IMR-90 (cell line): ENCODE results near the gene AKAP13.

Experiments used
- BHLHE40 ChIP-seq: fragments of 150-350 bp; IDR thresholded peaks from 2 replicates; pipeline ENCODE4 v1.6.1; 2016; ENCODE audit warnings: mild to moderate bottlenecking, low read depth, low read length
- CEBPB ChIP-seq: IDR thresholded peaks from 2 replicates; pipeline ENCODE4 v1.6.1; 2012; ENCODE audit warnings: low read depth, low read length, improper control_type of control experiment
- CHD1 ChIP-seq: IDR thresholded peaks from 2 replicates; pipeline ENCODE4 v1.6.1; 2012; ENCODE audit warnings: low read depth, low read length, improper control_type of control experiment
- CTCF ChIP-seq: conservative IDR thresholded peaks from 2 replicates; pipeline ENCODE4 v1.5.1; 2012; ENCODE audit warnings: mild to moderate bottlenecking, low read depth, low read length, improper control_type of control experiment
- ELK1 ChIP-seq: fragments of 150-350 bp; IDR thresholded peaks from 2 replicates; pipeline ENCODE4 v1.6.1; 2016; ENCODE audit warnings: low read depth, mild to moderate bottlenecking, low read length, moderate library complexity, borderline replicate concordance
- FOS ChIP-seq: fragments of 150-350 bp; IDR thresholded peaks from 2 replicates; pipeline ENCODE4 v1.6.1; 2016; ENCODE audit warnings: low read depth, low read length
- MAFK ChIP-seq: IDR thresholded peaks from 2 replicates; pipeline ENCODE4 v1.6.1; 2012; ENCODE audit warnings: low read depth, low read length, improper control_type of control experiment
- MAZ ChIP-seq: IDR thresholded peaks from 2 replicates; pipeline ENCODE4 v1.6.1; 2012; ENCODE audit warnings: low read depth, mild to moderate bottlenecking, low read length, improper control_type of control experiment, moderate library complexity, borderline replicate concordance
- NFE2L2 ChIP-seq: fragments of 150-350 bp; IDR thresholded peaks from 2 replicates; pipeline ENCODE4 v1.6.1; 2016; ENCODE audit warnings: low read depth, mild to moderate bottlenecking, low read length
- POLR2A ChIP-seq: IDR thresholded peaks from 2 replicates; pipeline ENCODE4 v1.6.1; 2012; ENCODE audit warnings: mild to moderate bottlenecking, low read depth, low read length
- RAD21 ChIP-seq: IDR thresholded peaks from 2 replicates; pipeline ENCODE4 v1.6.1; 2012; ENCODE audit warnings: low read length, improper control_type of control experiment
- RFX5 ChIP-seq: IDR thresholded peaks from 2 replicates; pipeline ENCODE4 v1.8.0; 2012; ENCODE audit warnings: low read depth, mild to moderate bottlenecking, low read length, moderate library complexity
- SMC3 ChIP-seq: fragments of 150-350 bp; IDR thresholded peaks from 2 replicates; pipeline ENCODE4 v1.6.1; 2016; ENCODE audit warnings: low read depth, mild to moderate bottlenecking, antibody characterized with exemption, low read length, moderate library complexity
- USF2 ChIP-seq: fragments of 150-350 bp; IDR thresholded peaks from 2 replicates; pipeline ENCODE4 v1.6.1; 2017; ENCODE audit warnings: mild to moderate bottlenecking, antibody characterized with exemption, low read length, low read depth

- TF ChIP-seq CTCF (no peak), BHLHE40 (no peak), RAD21 (no peak), FOS (no peak), ELK1 (no peak), MAFK (no peak), MAZ (no peak), POLR2A (no peak), SMC3 (no peak), USF2 (no peak), NFE2L2 (no peak), CEBPB (no peak), CHD1 (no peak), RFX5 (no peak)
Measured at GRCh38 chr15:85477061-85477460, 96.7 kb downstream of the AKAP13 start.
